Fibroblast of skin of left biceps (primary cell): Measurements from ENCODE around the gene HLX.
A peak's percentile ranks its signal among the peaks of the same experiment; 100 is the strongest.

Experiments used
- DNase-seq, 2 experiments: peaks; one replicate each; pipeline ENCODE4 v3.0.0-alpha.2; 2013; ENCODE audit warnings: low read depth in 2 of 2

The HLX gene, protein sequence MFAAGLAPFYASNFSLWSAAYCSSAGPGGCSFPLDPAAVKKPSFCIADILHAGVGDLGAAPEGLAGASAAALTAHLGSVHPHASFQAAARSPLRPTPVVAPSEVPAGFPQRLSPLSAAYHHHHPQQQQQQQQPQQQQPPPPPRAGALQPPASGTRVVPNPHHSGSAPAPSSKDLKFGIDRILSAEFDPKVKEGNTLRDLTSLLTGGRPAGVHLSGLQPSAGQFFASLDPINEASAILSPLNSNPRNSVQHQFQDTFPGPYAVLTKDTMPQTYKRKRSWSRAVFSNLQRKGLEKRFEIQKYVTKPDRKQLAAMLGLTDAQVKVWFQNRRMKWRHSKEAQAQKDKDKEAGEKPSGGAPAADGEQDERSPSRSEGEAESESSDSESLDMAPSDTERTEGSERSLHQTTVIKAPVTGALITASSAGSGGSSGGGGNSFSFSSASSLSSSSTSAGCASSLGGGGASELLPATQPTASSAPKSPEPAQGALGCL

DNA sequence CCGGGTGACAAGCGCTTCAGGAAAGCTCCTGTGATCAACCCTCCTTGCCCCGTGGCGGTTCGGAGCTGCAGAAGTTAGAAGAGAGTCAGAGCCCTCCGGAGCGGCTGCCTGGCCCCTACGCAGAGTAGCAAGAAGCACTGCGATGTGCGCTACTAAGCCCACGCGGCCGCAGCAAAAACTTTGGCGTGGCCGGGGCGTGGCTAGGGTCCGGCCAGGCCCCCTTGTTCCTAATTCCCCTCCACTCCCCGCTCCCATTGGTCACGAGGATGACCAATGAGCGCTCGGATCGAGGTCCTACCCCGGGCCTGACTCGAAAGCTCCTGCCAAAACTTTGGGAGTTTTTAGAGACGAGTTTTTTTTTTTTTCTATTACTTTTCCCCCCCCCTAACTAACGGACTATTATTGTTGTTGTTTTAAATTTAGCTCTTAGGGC is at the start of gene HLX:
Gene HLX (plus strand): TSS at position 368 of the 433 bp plus-strand sequence. CDS start 415 bp downstream, outside the sequence.
- DNase-seq: peak; percentile 86 to 88

DNA sequence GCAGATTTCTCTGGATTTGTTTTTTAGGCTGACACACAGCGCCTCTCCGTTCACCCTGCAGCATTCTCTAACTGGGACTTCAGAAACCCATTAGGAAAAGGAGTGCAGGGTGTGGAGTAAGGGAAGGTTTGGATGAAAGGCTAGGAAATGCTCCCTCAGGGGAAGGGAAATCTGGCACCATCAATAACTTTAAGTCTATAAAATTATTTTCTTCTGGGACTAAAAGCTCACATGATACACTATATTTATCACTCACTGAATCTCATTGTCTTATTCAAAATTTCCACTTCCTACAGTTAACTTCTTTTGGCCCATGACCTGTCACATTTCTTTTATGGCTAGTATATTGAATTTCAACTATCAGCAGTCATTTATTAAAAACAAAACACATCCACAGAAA is 45.8 kb upstream of the HLX start:
- no peak for DNase-seq

DNA sequence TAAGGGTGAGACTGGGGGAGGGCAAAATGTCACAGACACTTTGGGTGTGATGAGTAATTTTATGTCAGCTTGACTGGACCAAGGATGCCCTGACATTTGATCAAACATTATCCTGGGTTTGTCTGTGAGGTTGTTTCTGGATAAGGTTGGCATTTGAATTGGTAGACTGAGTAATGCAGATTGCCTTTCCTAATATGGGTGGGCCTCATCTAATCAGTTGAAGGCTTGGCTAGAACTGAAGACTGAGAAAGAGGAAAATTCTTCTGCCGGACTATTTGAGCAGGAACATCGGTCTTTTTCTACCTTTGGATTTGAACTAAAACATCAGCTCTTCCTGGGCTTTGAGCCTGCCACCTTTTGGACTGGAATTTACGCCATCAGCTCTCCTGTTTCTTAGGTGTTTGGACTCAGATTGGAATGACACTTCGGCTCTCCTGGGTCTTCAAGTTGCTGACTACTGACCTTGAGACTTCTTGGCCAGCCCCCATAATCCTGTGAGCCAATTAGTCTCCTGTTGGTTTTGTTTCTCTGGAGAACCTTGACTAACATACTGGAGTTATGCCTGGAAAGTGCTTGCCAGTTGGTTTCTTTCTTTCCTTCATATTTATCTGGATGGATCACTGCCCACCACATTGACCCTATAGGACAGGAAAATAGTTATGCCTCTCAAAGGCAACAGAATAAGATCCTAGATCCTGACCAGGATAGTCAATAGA is 44.9 kb upstream of the HLX start:
- no peak for DNase-seq

DNA sequence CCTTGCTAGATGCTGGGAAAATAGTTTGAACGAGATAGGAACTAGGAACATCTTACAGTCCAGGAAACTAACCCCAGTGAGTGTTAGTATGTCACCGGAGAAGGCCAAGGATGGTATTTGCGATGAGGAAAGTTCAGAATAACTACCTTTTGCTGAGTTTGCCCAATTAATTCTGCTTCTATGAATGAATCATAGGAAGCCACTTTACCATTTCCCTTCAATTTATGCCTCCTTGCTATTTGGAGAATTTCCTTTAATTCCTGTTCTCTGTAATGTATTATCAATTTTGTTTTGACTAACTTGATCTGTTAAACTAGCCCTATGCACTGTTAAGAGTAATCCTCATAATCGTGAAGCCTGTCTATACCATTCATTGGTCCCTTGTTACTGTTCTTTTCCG is 40.7 kb upstream of the HLX start:
- no peak for DNase-seq

DNA sequence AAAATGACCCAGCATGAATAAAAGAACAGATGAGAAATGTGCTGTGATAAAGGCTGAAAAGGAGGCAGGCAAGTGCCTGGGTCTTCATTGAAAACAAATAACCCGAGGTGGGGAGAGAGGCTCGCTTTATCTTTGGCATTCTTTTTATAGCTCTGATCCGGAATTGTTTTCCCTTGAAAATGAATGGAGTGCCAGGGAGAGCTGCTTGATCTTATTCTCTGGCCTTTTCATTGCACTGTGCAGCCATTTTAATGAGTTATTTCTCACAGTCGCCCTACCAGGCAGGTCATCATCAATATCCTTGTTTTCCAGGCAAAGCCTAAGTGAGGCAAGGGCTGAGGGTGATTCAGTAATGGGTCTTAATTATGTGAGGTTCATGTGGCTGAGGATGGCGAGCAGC is 39.8 kb upstream of the HLX start:
- no peak for DNase-seq

DNA sequence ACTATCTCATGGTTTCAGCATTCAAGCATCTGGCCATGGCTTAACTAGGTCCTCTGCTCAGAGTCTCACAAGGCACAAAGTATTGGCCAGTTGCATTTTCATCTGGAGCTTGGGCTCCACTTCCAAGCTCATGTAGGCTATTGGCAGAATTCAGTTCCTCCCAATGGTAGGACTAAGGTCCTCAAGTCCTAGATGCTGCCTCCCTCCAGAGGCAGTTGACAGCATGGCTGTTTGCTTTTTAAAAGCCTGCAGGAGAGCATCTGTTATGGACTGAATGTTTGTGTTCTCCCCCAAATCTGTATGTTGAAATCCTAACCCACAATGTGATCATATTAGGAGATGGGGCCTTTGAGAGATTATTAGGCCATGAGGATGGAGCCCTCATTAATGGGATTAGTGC is 38.0 kb upstream of the HLX start:
- DNase-seq: no peak

DNA sequence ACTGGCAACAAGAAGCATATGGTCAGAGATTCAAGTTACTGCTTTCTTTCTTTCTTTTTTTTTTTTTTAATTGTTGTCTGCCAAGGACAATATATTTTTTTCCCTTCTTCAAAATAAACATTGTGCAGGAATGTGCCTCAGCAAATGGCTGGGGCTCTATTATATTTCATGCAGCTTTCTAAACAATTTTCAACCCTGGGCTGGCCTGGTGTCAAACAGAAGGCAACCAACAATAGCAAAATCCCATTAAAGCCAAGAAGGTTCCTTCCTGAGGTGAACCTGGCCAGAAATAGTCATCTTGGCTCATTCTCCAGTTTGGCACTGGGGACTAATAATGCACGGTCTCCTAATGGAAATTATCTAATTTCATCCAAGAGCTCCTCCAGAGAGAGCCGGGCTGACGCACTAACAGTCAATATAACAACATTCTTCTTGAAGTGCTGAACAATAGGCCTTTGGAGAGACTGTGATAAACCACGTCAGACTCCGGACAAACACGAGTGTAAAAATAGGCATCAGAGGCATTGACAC is 35.7 kb upstream of the HLX start:
- no peak for DNase-seq

DNA sequence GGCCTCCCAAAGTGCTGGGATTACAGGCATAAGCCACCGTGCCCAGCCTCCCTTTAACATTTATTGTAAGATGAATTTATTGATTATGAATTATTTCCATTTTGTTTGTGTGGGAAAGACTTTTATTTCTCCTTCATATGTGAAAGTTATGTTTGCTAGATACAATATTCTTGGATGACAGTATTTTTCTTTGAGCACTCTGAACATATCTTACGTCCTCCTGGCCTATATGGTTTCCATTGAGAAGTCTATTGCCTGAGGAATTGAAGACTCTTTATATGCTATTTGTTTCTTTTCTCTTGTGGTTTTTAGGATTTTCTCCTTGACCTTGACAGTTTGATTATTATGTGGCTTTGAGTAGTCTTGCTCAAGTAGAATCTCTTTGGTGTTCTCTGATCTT is 26.8 kb upstream of the HLX start:
- no peak for DNase-seq

DNA sequence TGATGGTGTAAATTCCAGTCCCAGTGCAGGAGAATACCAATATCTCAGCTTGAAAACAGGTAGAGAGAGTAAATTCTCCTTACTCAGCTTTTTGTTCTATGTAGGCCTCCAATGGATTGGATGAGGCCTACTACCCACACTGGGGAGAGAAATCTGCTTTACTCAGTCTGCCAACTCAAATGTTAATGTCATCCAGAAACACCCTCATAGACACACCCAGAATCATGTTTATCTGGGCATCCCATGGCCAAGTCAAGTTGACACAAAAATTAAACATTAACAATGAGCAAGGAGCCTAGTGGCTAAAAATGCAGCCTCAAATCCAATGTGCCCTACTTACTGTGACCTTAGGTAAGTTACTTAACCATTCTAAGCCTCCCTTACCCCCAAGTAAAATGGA is 6.9 kb upstream of the HLX start:
- no peak for DNase-seq

DNA sequence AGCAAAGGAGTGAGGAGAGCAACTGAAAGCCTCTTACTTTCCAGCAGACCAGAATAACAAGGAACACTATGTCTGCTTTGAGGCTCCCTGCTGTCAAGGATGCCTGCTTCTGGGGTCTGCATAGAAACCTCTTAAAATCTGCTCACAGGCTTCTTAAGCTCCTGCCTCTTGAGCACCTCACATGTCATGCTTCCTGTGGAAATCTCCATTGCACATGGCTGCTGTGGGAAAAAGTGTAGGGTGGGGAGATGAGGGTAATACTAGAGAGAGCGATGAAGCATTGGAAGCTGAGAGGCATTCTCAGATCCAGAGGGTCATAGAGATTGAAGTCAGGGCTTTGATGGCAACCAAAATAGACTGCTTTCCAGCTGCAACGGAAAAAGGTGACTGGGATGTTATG is 6.2 kb upstream of the HLX start:
- DNase-seq: no peak

DNA sequence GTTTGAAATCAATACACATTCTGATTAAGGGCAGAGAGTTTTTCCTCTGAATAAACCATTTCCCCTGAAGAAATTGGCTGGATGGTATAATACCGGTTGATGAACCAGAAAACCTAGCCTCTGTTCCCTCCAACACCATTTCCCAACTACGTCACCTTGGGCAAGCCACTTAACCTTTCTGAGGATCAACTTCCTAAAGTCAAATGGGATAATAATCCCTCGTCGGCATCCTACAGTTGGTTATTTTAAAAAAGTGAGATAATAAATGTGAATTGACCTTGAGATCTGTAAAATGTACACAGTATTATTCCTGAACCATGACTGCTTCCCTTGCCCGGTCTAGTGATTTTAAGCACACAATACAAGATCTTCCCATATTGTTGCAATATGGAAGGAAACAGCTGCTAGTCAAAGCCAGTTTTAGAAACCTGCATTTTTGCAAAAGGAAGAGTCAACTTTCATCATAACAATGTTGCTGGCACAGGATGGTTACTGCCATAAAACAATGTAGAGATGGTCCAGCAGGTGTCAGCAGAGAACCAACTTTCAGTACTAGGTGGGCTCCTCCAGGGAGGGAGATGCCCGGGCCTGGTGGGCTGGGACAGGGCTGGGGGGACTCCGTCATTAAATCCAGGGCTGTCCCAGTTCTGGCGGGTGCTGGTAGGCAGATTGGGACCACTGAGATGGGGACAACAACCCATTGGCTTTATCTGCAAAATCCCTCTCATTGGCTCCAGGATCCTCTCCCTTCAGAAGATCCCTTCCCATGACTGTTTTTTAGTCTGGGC is 5.2 kb upstream of the HLX start:
- DNase-seq: no peak

DNA sequence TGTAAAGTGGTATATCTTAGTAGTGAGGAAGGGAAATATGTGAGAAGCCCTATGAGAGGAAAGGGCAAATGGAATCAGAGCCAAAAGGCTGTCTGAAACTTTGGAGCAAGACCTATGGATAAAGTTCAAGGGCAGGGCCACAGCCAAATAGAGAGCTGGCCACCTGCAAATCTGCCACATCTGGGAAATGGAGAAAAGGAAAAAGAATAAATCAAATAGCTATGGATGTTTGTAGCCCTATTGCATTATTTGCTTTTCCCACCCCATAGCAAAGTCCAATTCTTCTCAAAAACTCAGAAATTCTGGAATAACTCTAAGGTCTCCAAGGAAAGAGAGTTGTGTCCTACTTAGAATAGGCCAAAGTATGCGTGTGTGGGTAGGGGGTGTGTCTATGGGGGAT is 4.0 kb upstream of the HLX start:
- DNase-seq: no peak

DNA sequence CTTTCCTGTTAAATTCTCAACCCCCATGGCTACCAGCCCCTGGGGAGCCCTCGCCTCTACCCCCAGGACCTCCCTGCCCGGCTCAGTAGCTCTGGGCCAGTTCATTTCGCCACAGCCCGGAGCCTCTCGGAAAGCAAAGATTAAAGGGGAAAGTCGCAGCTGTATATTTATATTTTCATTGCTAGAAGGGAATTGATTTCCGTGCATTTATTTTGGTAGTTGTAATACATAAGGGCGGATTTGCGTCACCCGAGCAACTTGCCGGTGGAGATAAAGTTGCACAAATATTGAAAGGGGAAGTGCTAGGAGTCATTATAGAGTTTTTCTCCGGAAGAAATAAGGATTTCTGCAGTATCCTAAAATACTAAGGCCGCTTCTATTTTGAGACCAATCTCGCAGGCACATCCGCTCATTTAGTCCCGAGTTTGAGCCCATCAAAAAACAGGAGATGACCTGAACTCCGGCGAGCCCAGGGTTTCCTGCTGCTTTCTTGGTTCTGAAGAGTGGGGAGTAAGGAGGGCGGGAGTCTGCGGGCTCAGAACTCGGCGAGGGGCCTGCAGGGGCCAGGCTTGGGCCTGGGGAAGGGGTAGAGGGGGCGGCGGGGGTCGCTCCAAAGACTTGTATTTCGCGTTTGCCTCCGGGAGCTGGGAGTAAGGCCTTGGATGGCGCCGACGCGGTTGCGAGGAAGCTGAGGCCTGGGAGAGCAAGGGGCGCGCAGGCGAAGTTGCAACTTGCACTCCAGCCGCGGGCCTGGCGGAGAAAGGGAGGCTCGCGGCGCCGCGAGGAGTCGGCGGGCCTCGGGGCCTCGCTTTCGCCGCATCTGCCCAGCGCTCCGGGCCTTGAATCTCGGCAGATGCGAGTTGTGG is 2.5 kb upstream of the HLX start:
- DNase-seq: no peak

DNA sequence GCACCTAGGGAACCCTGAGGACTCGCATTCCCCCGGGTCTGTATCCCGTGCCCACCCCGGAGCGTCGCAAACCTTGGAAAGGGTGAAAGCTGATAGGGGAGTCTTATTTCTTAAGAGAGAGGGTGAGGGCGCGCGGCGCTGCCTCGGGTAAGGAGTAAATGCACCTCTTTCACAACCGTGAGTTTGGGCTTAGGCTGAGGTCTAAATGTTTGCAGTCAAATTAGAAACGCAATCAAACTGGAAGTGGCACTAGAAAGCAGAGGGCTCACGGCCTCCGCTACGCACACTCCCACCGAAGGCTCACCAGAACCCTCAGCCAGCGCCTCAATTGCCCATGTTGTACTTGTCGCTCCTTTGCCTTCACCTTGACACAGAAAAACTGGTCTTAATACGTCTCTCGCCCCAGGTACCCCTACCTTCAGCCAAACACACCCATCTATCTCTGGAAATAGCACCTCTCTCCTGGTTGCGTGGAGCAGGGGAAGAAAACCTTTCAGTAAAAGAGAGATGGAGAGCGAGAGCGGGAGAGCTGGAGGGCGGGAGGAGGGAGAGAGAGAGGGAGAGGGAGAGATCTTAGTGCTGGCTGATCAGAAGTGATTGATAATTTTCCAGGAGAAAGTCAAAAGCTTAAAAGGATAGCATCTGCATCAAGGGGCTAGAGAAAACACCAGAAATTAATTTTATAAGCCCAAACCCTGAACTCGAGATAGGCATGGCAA is 1.7 kb upstream of the HLX start:
- no peak for DNase-seq

DNA sequence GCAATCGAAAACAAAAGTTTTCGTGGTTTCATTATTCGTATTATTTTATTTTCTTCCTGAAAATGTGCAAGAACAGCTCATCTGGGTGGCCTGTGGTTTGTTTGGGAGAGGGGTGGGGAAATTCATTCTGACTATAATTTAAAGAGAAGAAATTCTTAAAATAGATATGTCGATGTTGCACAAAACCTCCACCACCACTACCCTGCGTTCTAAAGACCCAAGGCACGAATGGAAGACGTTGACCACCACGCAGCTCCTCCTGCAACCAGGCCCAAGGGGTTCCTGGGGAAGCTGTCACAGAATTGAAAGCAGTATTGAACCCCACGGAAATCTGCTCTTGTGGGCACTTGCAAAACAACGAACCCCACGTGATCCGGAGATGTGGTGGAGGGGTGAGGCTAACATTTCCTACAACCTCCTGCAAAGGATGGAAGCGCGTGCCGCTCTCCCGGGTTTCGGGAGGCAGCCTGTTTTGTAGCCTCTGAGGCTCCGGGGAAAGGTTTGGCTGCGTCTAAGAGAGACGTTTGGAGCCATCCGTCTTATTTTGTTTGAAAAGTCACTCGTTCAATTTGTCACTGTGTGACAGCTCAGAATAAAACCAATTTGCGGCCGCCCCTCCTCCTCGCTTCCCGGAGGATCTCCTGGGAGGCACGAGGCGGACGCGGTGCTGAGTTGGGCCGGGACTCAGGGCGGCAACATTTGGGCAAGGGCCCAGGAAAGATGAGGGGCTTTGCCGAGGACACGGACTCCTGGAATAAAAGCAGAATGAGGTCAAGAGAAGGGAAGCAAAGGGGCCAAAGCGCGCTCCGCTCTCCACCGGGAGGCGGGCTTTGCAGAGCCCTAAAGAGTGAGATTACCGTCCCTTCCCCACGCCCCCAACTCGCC is 810 bp upstream of the HLX start:
- DNase-seq: no peak

DNA sequence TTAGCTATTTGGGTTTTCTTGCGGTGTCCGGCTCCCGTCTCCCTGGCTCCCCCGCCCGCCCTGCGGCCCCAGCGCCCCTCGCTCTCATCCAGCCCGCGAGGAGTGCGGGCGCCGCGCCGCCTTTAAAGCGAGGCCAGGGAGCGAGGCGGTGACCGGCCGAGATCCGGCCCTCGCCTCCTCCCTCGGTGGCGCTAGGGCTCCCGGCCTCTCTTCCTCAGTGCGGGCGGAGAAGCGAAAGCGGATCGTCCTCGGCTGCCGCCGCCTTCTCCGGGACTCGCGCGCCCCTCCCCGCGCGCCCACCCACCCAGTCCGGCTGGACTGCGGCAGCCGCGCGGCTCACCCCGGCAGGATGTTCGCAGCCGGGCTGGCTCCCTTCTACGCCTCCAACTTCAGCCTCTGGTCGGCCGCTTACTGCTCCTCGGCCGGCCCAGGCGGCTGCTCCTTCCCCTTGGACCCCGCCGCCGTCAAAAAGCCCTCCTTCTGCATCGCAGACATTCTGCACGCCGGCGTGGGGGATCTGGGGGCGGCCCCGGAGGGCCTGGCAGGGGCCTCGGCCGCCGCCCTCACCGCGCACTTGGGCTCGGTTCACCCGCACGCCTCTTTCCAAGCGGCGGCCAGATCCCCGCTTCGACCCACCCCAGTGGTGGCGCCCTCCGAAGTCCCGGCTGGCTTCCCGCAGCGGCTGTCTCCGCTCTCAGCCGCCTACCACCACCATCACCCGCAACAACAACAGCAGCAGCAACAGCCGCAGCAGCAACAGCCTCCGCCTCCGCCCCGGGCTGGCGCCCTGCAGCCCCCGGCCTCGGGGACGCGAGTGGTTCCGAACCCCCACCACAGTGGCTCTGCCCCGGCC is 492 bp downstream of the HLX start:
- DNase-seq: no peak

DNA sequence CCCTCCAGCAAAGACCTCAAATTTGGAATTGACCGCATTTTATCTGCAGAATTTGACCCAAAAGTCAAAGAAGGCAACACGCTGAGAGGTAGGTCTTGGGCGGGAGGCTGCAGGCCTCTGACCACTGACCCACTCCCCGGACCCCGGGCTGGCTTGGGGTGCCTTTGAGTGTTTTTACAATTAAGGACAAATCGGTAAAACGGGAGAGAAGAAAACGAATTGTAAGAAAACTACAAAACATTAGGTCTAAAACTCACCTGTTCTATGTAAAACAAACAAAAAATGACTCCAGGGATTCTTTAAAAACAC is 1.1 kb downstream of the HLX start:
- DNase-seq: no peak

DNA sequence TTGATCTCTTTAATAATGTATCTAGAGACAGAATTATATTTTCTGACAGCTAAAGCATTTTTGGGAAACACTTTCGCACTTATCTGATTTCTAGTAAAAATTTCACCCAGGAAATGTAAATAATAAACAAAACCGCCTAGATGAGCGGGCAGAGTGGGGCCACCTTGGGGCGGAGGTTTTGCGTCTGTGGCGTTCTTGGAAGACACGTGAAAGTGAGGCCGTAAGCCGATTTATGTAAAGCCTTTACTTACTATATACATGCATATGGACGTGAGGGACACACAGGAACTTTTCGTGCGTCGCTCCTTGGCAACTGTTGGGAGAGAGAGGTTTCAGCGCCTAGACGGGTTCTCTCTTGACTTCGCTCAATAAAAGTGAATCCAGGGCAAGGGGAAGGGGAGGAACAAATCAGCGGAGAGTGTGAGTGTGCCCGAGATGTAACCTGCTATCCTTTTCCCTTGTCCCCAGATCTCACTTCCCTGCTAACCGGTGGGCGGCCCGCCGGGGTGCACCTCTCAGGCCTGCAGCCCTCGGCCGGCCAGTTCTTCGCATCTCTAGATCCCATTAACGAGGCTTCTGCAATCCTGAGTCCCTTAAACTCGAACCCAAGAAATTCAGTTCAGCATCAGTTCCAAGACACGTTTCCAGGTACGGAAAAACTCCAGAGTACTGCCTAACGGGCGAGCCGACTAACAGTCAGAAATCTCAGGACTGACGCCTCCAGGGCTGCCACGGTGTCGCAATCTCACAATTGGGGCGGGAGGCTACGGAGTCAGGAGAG is 1.7 kb downstream of the HLX start:
- no peak for DNase-seq
